Measurements from ENCODE around the gene SETD7.

The SETD7 gene

DNA sequence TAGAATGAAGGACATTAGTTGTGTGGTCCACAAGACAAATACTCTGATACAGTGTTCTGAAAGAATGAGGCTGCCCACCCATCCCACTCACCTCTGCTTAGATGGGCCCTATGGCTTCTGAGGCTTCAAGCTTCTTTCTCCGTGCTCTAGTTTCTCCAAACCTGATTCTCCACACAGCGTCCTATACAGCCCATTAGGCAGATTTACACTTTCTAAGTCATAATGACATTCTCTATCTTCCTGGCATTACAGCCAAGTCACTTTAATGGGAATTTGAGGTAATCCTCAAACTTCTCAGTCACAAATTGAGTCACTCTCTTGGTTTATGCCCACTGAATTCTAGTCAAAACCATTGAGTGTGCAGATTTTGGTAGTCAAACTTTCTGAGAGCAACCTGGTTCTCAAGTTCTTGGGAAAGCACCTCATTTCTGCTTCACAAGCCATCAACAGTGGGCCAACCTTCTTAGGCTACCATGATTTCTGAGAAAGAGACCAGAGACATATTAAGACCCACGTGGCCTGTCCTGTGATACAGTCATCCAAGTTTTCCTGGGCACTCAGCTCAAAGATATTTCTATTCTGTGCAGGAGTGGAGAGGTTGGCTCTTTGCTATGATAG lies 6.2 kb upstream of the SETD7 start:
- no peaks in the 10 kb centered on the region for H3K36me3 ChIP-seq
- H3K9me3 ChIP-seq (replicated peaks in 1 of 11) = peaks cover 0 to 9% (median 0%) of the 10 kb centered on the region in 11 experiments; a peak in 1 of 22 replicates
- H3K4me1 ChIP-seq = peaks cover 25 to 77% (median 63%) of the 10 kb centered on the region in 10 experiments
- no peak overlapping the region for H3K4me3 ChIP-seq
- no peak for TF ChIP-seq Cebpa-rat (IDR thresholded peaks at IDR 0.05)
- no peaks in the 10 kb centered on the region for H4K20me1 ChIP-seq
- peaks cover 0 to 22% (median 18%) of the 10 kb centered on the region in 11 experiments; a peak in 16 of 22 replicates for H3K27me3 ChIP-seq
- no peak overlapping the region; a peak in 1 of 22 replicates for H3K9ac ChIP-seq
- peak overlapping the region; percentile 77 to 100 (median 95); a peak in 20 of 22 replicates for H3K27ac ChIP-seq
- peak overlapping the region in 7 of 11 experiments; percentile 59 to 98 (median 92); a peak in 9 of 22 replicates for H3K4me2 ChIP-seq

DNA sequence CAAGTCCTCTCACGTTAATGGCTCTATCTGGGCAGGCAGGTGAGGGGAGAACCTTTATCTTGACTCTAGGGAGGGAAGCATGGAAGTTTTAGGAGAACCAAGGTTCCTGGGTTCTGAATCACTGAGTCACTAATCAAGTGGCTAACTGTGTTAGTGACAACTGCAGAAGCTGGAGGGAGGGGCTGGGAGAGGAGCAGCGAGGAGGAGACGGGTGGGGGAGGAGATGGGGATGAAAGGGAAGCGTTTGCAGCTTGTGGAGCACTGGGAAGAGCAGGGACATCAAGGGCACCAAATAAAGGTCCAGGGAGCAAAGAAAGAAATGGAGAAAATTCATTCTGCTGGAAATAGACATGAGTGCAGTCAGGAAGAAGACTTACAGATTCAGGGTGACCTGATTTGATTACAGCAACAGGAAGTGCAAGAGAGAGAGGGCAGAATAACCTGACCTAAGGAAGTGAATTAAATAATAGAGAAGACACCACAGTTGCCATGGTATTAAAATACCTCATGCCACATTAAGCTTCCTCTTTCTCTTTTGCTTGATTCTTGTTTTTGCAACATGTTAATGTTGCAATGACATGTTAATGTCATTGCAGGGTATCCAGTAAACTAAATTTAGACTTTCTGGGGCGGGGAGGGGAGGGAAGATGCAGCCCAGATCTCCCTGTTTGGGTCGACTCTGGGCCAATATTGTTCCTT lies 4.5 kb upstream of the SETD7 start:
- peak in 10 of 11 experiments; percentile 48 to 92 (median 73); a peak in 16 of 22 replicates for TF ChIP-seq Cebpa-rat (IDR thresholded peaks at IDR 0.05)
- peak overlapping the region; percentile 77 to 100 (median 95) for H3K27ac ChIP-seq
- H3K4me3 ChIP-seq = peak overlapping the region in 6 of 10 experiments; percentile 1 to 53 (median 28); a peak in 6 of 20 replicates
- peak overlapping the region; percentile 50 to 98 (median 90) for H3K4me2 ChIP-seq
- H3K9me3 ChIP-seq (replicated peaks in 1 of 11) = peaks cover 0 to 9% (median 0%) of the 10 kb centered on the region in 11 experiments; a peak in 1 of 22 replicates
- peak overlapping the region; percentile 47 to 83 (median 71) for H3K9ac ChIP-seq
- H4K20me1 ChIP-seq = no peaks in the 10 kb centered on the region
- no peaks in the 10 kb centered on the region for H3K36me3 ChIP-seq
- peaks cover 29 to 75% (median 63%) of the 10 kb centered on the region in 10 experiments for H3K4me1 ChIP-seq
- peaks cover 0 to 31% (median 23%) of the 10 kb centered on the region in 11 experiments; a peak in 16 of 22 replicates for H3K27me3 ChIP-seq

DNA sequence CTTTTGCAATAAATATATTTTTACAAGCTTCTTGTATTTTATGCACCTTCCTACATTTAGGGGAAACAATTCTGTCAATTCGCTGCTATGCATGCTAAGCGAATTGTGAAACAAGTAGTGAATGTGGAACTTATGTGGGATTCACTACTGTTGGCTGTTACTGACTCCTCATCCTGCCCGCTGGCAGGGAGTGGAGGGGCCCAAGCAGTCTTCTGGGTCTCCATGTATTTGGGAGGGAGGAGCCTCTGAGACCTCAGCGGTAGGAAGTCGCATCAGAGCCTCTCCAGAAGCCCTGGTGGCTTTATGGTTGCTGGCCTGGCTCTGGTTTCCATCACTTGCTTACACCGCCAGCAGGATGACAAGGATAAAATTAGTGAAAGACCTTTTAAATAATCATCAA lies 3.7 kb upstream of the SETD7 start:
- H3K36me3 ChIP-seq = no peaks in the 10 kb centered on the region
- peak overlapping the region in 1 of 10 experiments; percentile 28; a peak in 1 of 20 replicates for H3K4me3 ChIP-seq
- H3K4me2 ChIP-seq = peak overlapping the region; percentile 50 to 98 (median 90); a peak in 21 of 22 replicates
- peaks cover 0 to 3% (median 1%) of the 10 kb centered on the region in 11 experiments; a peak in 11 of 22 replicates for H4K20me1 ChIP-seq
- TF ChIP-seq Cebpa-rat (IDR thresholded peaks at IDR 0.05) = no peak
- H3K27ac ChIP-seq = peak overlapping the region; percentile 77 to 100 (median 95)
- H3K27me3 ChIP-seq = peaks cover 0 to 31% (median 23%) of the 10 kb centered on the region in 11 experiments; a peak in 16 of 22 replicates
- H3K9me3 ChIP-seq (replicated peaks in 1 of 11) = peaks cover 0 to 7% (median 0%) of the 10 kb centered on the region in 11 experiments; a peak in 1 of 22 replicates
- peak overlapping the region in 9 of 11 experiments; percentile 47 to 83 (median 74); a peak in 14 of 22 replicates for H3K9ac ChIP-seq
- H3K4me1 ChIP-seq = peaks cover 30 to 74% (median 63%) of the 10 kb centered on the region in 10 experiments

DNA sequence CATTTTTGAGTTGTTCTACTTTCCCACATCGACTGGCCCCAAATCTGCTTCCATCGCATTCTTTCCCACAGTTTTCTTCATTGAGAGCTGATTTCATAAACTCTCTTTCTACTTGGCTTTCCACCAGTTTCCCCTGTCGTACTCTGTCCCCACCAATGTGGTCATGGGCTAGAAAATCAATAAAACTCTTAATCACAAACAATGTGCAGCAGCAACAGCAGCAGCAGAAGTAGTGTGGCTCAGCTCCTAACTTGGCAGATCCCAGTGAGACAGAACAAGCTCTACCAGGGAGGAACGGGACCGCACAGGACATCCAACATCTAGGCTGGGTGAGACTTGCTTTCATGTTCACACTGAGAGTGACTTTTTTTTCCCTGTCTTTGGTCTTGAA lies 3.1 kb upstream of the SETD7 start:
- 0 out of 22 replicates have a peak, but pooled peaks cover 0 to under 1% (median 0%) of the 10 kb centered on the region in 11 experiments for H3K9me3 ChIP-seq (replicated peaks in 1 of 11)
- peaks cover 36 to 73% (median 65%) of the 10 kb centered on the region in 10 experiments for H3K4me1 ChIP-seq
- TF ChIP-seq Cebpa-rat (IDR thresholded peaks at IDR 0.05) = no peak
- peak overlapping the region in 10 of 11 experiments; percentile 50 to 98 (median 91); a peak in 19 of 22 replicates for H3K4me2 ChIP-seq
- H3K27ac ChIP-seq = peak overlapping the region; percentile 12 to 100 (median 98); a peak in 17 of 22 replicates
- 0 out of 22 replicates have a peak, but pooled peaks cover 0 to under 1% (median 0%) of the 10 kb centered on the region in 11 experiments for H3K36me3 ChIP-seq
- H3K27me3 ChIP-seq = peaks cover 0 to 31% (median 23%) of the 10 kb centered on the region in 11 experiments; a peak in 16 of 22 replicates
- peaks cover 0 to 9% (median 7%) of the 10 kb centered on the region in 11 experiments; a peak in 20 of 22 replicates for H4K20me1 ChIP-seq
- peak overlapping the region in 4 of 11 experiments; percentile 4 to 83 (median 53); a peak in 4 of 22 replicates for H3K9ac ChIP-seq
- no peak overlapping the region for H3K4me3 ChIP-seq

DNA sequence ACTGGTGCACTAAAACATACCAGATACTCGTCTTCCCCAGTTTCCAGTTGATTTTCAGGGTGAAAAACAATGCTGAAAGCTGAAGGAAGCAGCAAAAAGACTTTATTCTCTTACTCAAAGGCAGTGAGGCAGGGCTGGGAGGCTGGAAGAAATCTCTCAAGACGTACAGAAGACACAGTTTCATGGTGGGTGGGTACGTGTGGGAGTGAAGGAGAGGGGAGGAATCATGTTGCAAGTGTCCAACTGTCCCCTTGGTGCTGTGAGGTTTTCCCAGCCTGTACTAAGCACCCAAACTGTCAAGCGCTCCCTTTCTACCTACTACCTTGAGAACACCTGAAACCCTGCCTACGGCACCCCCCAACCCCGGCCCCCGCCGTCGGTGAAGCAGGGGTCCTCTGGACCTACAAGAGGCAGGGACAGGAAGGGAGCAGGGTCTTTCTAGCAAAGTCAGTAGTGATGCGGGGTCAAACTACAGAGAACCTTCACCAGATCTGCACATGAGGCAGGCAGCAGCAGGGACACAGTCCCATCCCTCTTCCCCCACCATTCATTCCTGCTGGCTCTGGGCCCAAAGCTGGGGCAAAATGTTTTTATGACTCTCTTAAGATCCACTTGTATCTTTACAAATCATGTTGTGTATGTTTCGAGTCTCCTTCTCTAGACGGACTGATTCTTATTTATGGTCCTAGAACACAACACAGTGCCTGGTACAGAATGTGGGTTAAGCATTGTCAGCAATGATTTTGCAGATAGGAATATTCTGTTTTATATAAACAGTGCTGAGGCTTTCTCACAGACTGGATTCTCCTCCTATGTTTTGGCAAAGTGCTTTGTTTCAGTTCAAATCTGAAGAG lies 2.4 kb upstream of the SETD7 start:
- Histone ChIP-seq H4K20me1 (peaks cover 5 to 15% (median 14%) of the 10 kb centered on the region in 11 experiments; a peak in 21 of 22 replicates), H3K9me3 (replicated peaks in 1 of 11) (no peaks in the 10 kb centered on the region), H3K4me2 (peak overlapping the region; percentile 89 to 98 (median 94)), H3K27me3 (peaks cover 0 to 31% (median 23%) of the 10 kb centered on the region in 11 experiments; a peak in 16 of 22 replicates), H3K4me3 (no peak overlapping the region; a peak in 1 of 20 replicates), H3K9ac (peak overlapping the region in 5 of 11 experiments; percentile 97 to 99 (median 98); a peak in 7 of 22 replicates), H3K27ac (peak overlapping the region; percentile 12 to 100 (median 99); a peak in 18 of 22 replicates), H3K36me3 (0 out of 22 replicates have a peak, but pooled peaks cover 0 to 7% (median 0%) of the 10 kb centered on the region in 11 experiments), H3K4me1 (peaks cover 42 to 73% (median 66%) of the 10 kb centered on the region in 10 experiments)
- TF ChIP-seq Cebpa-rat (IDR thresholded peaks at IDR 0.05) = no peak

DNA sequence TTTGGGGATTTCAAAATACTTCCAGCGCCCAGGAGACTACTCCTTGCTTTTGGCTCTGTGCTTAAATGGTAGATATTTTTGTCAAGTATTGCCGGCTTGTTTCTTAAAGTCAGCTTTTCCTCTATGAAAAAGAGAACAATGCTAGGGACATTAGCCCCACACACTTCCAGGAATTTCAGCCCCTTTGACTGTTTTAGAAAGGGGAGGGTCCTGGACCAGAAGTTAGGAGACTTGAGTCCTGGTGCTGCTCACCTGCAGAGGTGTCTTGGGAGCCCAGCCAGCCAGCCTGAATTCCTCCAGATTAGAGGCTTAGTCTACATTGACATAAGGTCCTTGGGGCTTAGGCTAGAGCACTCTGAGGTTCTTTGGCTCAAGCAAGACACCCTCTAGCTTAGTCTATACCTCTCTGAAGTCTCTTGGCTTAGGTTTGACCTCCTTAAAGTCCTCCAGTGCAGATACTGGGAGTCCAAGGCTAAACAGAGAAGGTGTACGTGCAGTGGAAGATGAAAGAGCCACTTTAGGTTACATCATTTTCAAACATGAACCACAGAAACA lies 1.6 kb upstream of the SETD7 start:
- peak overlapping the region; percentile 84 to 97 (median 92) for H3K4me3 ChIP-seq
- H3K4me1 ChIP-seq = peaks cover 50 to 74% (median 69%) of the 10 kb centered on the region in 10 experiments
- H3K27ac ChIP-seq = peak overlapping the region; percentile 96 to 100 (median 99)
- 0 out of 22 replicates have a peak, but pooled peaks cover 0 to 13% (median 0%) of the 10 kb centered on the region in 11 experiments for H3K36me3 ChIP-seq
- peak overlapping the region; percentile 89 to 98 (median 94) for H3K4me2 ChIP-seq
- H3K27me3 ChIP-seq = peaks cover 0 to 31% (median 23%) of the 10 kb centered on the region in 11 experiments; a peak in 16 of 22 replicates
- no peaks in the 10 kb centered on the region for H3K9me3 ChIP-seq (replicated peaks in 1 of 11)
- peak overlapping the region; percentile 97 to 100 (median 98) for H3K9ac ChIP-seq
- no peak for TF ChIP-seq Cebpa-rat (IDR thresholded peaks at IDR 0.05)
- peaks cover 13 to 23% (median 22%) of the 10 kb centered on the region in 11 experiments; a peak in 21 of 22 replicates for H4K20me1 ChIP-seq

DNA sequence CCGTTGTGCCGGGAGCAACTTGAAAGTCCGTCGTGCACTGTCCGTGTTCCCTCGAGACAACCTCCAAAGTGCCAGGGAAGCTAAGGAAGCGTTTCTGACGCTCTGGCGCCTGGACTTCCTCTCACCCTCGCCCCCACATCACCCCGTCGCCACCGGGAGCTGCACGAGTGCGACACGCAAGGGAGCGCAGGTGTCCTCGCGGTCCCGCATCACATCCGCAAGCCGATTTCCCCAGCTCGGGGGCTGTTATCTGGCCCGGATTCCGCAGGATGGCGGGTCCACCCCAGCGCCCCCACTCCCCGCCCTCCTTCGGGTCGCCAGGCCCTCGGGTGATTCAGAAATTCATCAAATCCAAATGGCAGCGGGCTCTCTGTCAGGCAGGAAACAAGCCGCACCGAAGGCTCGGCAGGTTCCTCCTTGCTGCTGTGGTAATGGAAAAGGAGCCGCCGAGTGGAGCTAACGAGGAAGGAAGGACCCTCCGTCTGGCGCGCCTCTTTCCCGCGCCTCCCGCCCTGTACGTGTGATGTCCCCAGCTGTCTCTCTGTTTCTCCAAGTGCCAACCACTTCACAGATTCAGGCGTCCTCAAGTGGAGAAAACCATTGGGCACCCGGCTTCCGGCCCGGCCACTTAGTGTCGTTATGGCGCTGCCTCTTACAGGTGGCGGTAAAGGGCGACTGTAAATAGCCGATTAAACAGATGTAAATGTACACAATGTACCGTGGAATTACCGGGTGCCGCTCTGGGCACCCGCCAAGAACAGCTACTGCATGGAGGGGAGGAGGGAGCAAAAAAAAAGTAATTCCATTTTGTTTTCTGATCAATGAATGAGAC lies 921 bp upstream of the SETD7 start:
- peak overlapping the region; percentile 97 to 100 (median 98) for H3K9ac ChIP-seq
- H4K20me1 ChIP-seq = peaks cover 20 to 30% (median 29%) of the 10 kb centered on the region in 11 experiments; a peak in 21 of 22 replicates
- H3K4me1 ChIP-seq = peaks cover 57 to 76% (median 70%) of the 10 kb centered on the region in 10 experiments
- peaks cover 0 to 31% (median 23%) of the 10 kb centered on the region in 11 experiments; a peak in 16 of 22 replicates for H3K27me3 ChIP-seq
- H3K27ac ChIP-seq = peak overlapping the region; percentile 96 to 100 (median 99)
- TF ChIP-seq Cebpa-rat (IDR thresholded peaks at IDR 0.05) = no peak
- H3K9me3 ChIP-seq (replicated peaks in 1 of 11) = no peaks in the 10 kb centered on the region
- peak overlapping the region; percentile 84 to 97 (median 92) for H3K4me3 ChIP-seq
- peaks cover 0 to 17% (median 0%) of the 10 kb centered on the region in 11 experiments; a peak in 1 of 22 replicates for H3K36me3 ChIP-seq
- H3K4me2 ChIP-seq = peak overlapping the region; percentile 89 to 98 (median 94)

Data from BLaER1 treated with 17β-estradiol and CSF1 and Interleukin-3, amounts not matched to agents 10 nM and 100 nM (cell line).